H9 (cell line): Measurements from ENCODE around the gene KIAA0753. TPM values are rescaled to one million over a fixed set of nuclear protein-coding genes. Genes with fewer than 3 reads are reported as not detected.

Source experiments
- DNase-seq: peaks from one replicate; pipeline ENCODE4 v3.0.0-alpha.2; 2017
- H2AFZ ChIP-seq: one replicate; pipeline ENCODE4 v1.6.1; 2013; ENCODE audit warnings: mild to moderate bottlenecking, low read length, control low read depth, moderate library complexity
- H2AK5ac ChIP-seq: 2 replicates; pipeline ENCODE4 v1.6.1; 2013; ENCODE audit warnings: low read length, control low read depth, mixed read lengths; ENCODE audit not compliant: insufficient read length
- H2BK120ac ChIP-seq: one replicate; pipeline ENCODE4 v1.6.1; 2013; ENCODE audit warnings: low read depth, mild to moderate bottlenecking, low read length, control low read depth, inconsistent platforms; ENCODE audit not compliant: poor library complexity, severe bottlenecking
- H2BK12ac ChIP-seq: 2 replicates; pipeline ENCODE4 v1.6.1; 2013; ENCODE audit warnings: low read length, control low read depth, mixed read lengths, low read depth; ENCODE audit not compliant: insufficient read length
- H2BK15ac ChIP-seq: 2 replicates; pipeline ENCODE4 v1.6.1; 2013; ENCODE audit warnings: low read depth, low read length, control low read depth
- H2BK20ac ChIP-seq: one replicate; pipeline ENCODE4 v1.6.1; 2013; ENCODE audit warnings: low read depth, mild to moderate bottlenecking, low read length, control low read depth, inconsistent platforms; ENCODE audit not compliant: poor library complexity, severe bottlenecking
- H2BK5ac ChIP-seq: 2 replicates; pipeline ENCODE4 v1.6.1; 2013; ENCODE audit warnings: low read length, control low read depth, mixed read lengths; ENCODE audit not compliant: insufficient read length
- H3K14ac ChIP-seq: 2 replicates; pipeline ENCODE4 v1.6.1; 2013; ENCODE audit warnings: low read length, control low read depth; ENCODE audit not compliant: insufficient read depth
- H3K18ac ChIP-seq: 2 replicates; pipeline ENCODE4 v1.6.1; 2013; ENCODE audit warnings: low read depth, mild to moderate bottlenecking, mixed read lengths, low read length, control low read depth; ENCODE audit not compliant: insufficient read length
- H3K23ac ChIP-seq: 2 replicates; pipeline ENCODE4 v1.6.1; 2013; ENCODE audit warnings: low read length, control low read depth, mixed read lengths, low read depth; ENCODE audit not compliant: insufficient read length
- H3K23me2 ChIP-seq: 2 replicates; pipeline ENCODE4 v1.6.1; 2013; ENCODE audit warnings: low read depth, mild to moderate bottlenecking, mixed read lengths, low read length, control low read depth; ENCODE audit not compliant: insufficient read length, poor library complexity, severe bottlenecking
- H3K27ac ChIP-seq: 2 replicates; pipeline ENCODE4 v1.5.1; 2013; ENCODE audit warnings: low read length, control low read depth, mixed read lengths, low read depth; ENCODE audit not compliant: insufficient read length
- H3K27me3 ChIP-seq: 2 replicates; pipeline ENCODE4 v1.6.1; 2013; ENCODE audit warnings: low read length, control low read depth, inconsistent platforms; ENCODE audit not compliant: insufficient read depth
- H3K4ac ChIP-seq: 2 replicates; pipeline ENCODE4 v1.6.1; 2013; ENCODE audit warnings: low read depth, mild to moderate bottlenecking, control low read depth, inconsistent platforms, low read length, moderate library complexity
- H3K4me1 ChIP-seq: 2 replicates; pipeline ENCODE4 v1.6.1; 2013; ENCODE audit warnings: low read length, control low read depth, inconsistent platforms; ENCODE audit not compliant: insufficient read depth
- H3K4me2 ChIP-seq: 2 replicates; pipeline ENCODE4 v1.6.1; 2013; ENCODE audit warnings: low read length, control low read depth, mixed read lengths; ENCODE audit not compliant: insufficient read length, insufficient read depth
- H3K56ac ChIP-seq: 2 replicates; pipeline ENCODE4 v1.6.1; 2013; ENCODE audit warnings: low read depth, mild to moderate bottlenecking, mixed read lengths, low read length, control low read depth; ENCODE audit not compliant: insufficient read length
- H3K79me1 ChIP-seq: 2 replicates; pipeline ENCODE4 v1.6.1; 2013; ENCODE audit warnings: low read depth, mild to moderate bottlenecking, moderate library complexity, low read length, control low read depth, inconsistent platforms; ENCODE audit not compliant: insufficient read depth, poor library complexity, severe bottlenecking
- H3K79me2 ChIP-seq: 2 replicates; pipeline ENCODE4 v1.6.1; 2013; ENCODE audit warnings: low read length, control low read depth, inconsistent platforms; ENCODE audit not compliant: insufficient read depth
- H3K9ac ChIP-seq: 2 replicates; pipeline ENCODE4 v1.6.1; 2013; ENCODE audit warnings: low read length, control low read depth, mixed read lengths; ENCODE audit not compliant: insufficient read length; ENCODE audit errors: extremely low read depth
- H3K9me3 ChIP-seq: one replicate; pipeline ENCODE4 v1.6.1; 2013; ENCODE audit warnings: low read depth, low read length, inconsistent platforms; ENCODE audit not compliant: control insufficient read depth
- H3T11ph ChIP-seq: one replicate; pipeline ENCODE4 v1.6.1; 2013; ENCODE audit warnings: mild to moderate bottlenecking, low read length, control low read depth, inconsistent platforms
- H4K20me1 ChIP-seq: one replicate; pipeline ENCODE4 v1.6.1; 2013; ENCODE audit not compliant: control insufficient read depth, insufficient read length, insufficient read depth
- H4K5ac ChIP-seq: 2 replicates; pipeline ENCODE4 v1.6.1; 2013; ENCODE audit warnings: low read depth, mild to moderate bottlenecking, mixed read lengths, low read length, control low read depth; ENCODE audit not compliant: insufficient read length
- H4K8ac ChIP-seq: replicated peaks from 2 replicates; pipeline ENCODE4 v1.6.1; 2013; ENCODE audit warnings: low read length, control low read depth, mixed read lengths, low read depth; ENCODE audit not compliant: insufficient read length
- H4K91ac ChIP-seq: 2 replicates; pipeline ENCODE4 v1.6.1; 2013; ENCODE audit warnings: low read depth, mild to moderate bottlenecking, moderate library complexity, mixed read lengths, low read length, control low read depth; ENCODE audit not compliant: insufficient read length
- H3K27ac Mint-ChIP-seq, 3 experiments: 2 replicates in 2 of 3; 3 replicates in 1 of 3; pipeline ENCODE4 v1.8.0; 2020 to 2021; ENCODE audit warnings: mixed read lengths in 3 of 3, mild to moderate bottlenecking in 1 of 3, moderate library complexity in 1 of 3
- H3K27me3 Mint-ChIP-seq: 2 replicates; pipeline ENCODE4 v1.8.0; 2021; ENCODE audit warnings: low read depth, mild to moderate bottlenecking, moderate library complexity, mixed read lengths
- H3K36me3 Mint-ChIP-seq, 3 experiments: 2 replicates in 2 of 3; 3 replicates in 1 of 3; pipeline ENCODE4 v1.8.0; 2020 to 2021; ENCODE audit warnings: low read depth in 3 of 3, mixed read lengths in 3 of 3; ENCODE audit not compliant: insufficient read depth in 1 of 3
- H3K4me1 Mint-ChIP-seq, 2 experiments: 2 replicates each; pipeline ENCODE4 v1.8.0; 2020; ENCODE audit warnings: mixed read lengths in 2 of 2
- H3K4me3 Mint-ChIP-seq, 2 experiments: 2 replicates in 1 of 2; 3 replicates in 1 of 2; pipeline ENCODE4 v1.8.0; 2020 to 2021; ENCODE audit warnings: mild to moderate bottlenecking in 2 of 2, mixed read lengths in 2 of 2, moderate library complexity in 1 of 2
- H3K9me3 Mint-ChIP-seq, 2 experiments: 2 replicates in 1 of 2; 3 replicates in 1 of 2; pipeline ENCODE4 v1.8.0; 2020; ENCODE audit warnings: mild to moderate bottlenecking in 2 of 2, mixed read lengths in 2 of 2, moderate library complexity in 1 of 2
- CTCF ChIP-seq: fragments of 200-600 bp; sonication (generic); conservative IDR thresholded peaks from 3 replicates; pipeline ENCODE4 v1.8.0; 2021; ENCODE audit warnings: antibody characterized with exemption, mild to moderate bottlenecking
- total RNA-seq: library from RNA; stranded (reverse); gene quantifications from 2 replicates; pipeline ENCODE4 v1.2.1, GENCODE V29; 2021

The KIAA0753 gene
- total RNA-seq, 1 experiment from 2014 or later = 37.2 TPM

DNA sequence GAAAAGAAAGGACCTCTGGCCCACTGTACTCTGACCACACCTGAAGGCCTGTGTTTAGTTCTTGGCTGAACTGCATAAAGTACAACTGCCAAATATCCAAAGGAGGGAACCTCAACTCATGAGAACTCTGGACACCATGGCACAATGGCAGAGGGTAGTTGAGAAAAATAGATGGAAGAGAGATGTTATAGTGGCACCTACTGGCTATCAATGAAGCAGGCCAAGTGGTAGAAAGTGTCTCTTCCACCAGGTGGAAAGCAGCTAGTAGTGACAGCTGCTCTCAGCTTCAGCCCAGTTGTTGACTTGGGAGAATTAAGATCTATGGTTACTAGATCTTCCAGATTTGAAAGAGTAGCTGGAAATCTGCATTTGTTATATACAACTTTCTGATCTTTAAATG, 7.7 kb upstream of the KIAA0753 start:
- Mint-ChIP-seq H3K4me1 (peaks cover 11 to 20% of the 10 kb centered on the region in 2 experiments), H3K27ac (no peak overlapping the region; a peak in 1 of 7 replicates)
- no peak for DNase-seq

More for the DNA sequence above, 7.7 kb upstream of the KIAA0753 start:
- Histone ChIP-seq H3K56ac (no peak overlapping the region), H2BK15ac (no peak overlapping the region), H2AK5ac (no peak overlapping the region), H3K27me3 (peaks cover 3% of the 10 kb centered on the region; the same call in 1 of the 2 replicates), H2BK12ac (no peak overlapping the region), H2BK120ac (no peak overlapping the region), H3K14ac (no peak overlapping the region), H4K5ac (no peak overlapping the region), H4K8ac (no peak overlapping the region), H3K9me3 (no peaks in the 10 kb centered on the region), H4K20me1 (no peaks in the 10 kb centered on the region), H3K23ac (no peak overlapping the region), H3K4ac (no peak overlapping the region), H2BK20ac (no peak overlapping the region), H4K91ac (no peak overlapping the region), H3K27ac (no peak overlapping the region), H3K9ac (no peak overlapping the region), H3K23me2 (peaks cover 3% of the 10 kb centered on the region), H3K79me2 (no peaks in the 10 kb centered on the region; the same call in 1 of the 2 replicates), H3K79me1 (peaks cover 3% of the 10 kb centered on the region), H2AFZ (no peak overlapping the region), H3K18ac (no peak overlapping the region), H2BK5ac (no peak overlapping the region), H3T11ph (no peak overlapping the region), H3K4me2 (no peak overlapping the region), H3K4me1 (peaks cover 2% of the 10 kb centered on the region; the same call in 1 of the 2 replicates)
- H3K9me3 Mint-ChIP-seq = no peaks in the 10 kb centered on the region
- TF ChIP-seq CTCF = peak; percentile 49
- H3K27me3 Mint-ChIP-seq = peaks cover 12% of the 10 kb centered on the region
- H3K36me3 Mint-ChIP-seq = peaks cover 5 to 53% (median 43%) of the 10 kb centered on the region in 3 experiments
- H3K4me3 Mint-ChIP-seq = no peak overlapping the region
